Caki2 (cell line): ENCODE results near the gene LYST. TPM values are rescaled to one million over a fixed set of nuclear protein-coding genes. Genes with fewer than 3 reads are reported as not detected.
"Not testable (repeated sequence)": the region's sequence is repeated elsewhere in the genome, so short reads cannot be mapped to it uniquely, and the experiment has no call there.

Source experiments
- DNase-seq: peaks from one replicate; pipeline ENCODE4 v3.0.0-alpha.2; 2015; ENCODE audit warnings: low read depth
- in situ Hi-C: cut with HindIII; loops from 2 replicates; pipeline ENCODE4 v1.10.0; 2016; ENCODE audit warnings: low sequenced_read_pairs, low pct_unique_long_range_greater_than_20kb, mixed read lengths
- total RNA-seq: library from RNA; depleted of rRNA; stranded (reverse); fragments of >200 nt; shearing (Covaris generic); gene quantifications from 2 replicates; pipeline ENCODE4 v1.2.3, GENCODE V29; 2014; ENCODE audit warnings: low replicate concordance

LYST gene
- total RNA-seq, 1 experiment from 2014 or later, result 11.7 TPM

DNA sequence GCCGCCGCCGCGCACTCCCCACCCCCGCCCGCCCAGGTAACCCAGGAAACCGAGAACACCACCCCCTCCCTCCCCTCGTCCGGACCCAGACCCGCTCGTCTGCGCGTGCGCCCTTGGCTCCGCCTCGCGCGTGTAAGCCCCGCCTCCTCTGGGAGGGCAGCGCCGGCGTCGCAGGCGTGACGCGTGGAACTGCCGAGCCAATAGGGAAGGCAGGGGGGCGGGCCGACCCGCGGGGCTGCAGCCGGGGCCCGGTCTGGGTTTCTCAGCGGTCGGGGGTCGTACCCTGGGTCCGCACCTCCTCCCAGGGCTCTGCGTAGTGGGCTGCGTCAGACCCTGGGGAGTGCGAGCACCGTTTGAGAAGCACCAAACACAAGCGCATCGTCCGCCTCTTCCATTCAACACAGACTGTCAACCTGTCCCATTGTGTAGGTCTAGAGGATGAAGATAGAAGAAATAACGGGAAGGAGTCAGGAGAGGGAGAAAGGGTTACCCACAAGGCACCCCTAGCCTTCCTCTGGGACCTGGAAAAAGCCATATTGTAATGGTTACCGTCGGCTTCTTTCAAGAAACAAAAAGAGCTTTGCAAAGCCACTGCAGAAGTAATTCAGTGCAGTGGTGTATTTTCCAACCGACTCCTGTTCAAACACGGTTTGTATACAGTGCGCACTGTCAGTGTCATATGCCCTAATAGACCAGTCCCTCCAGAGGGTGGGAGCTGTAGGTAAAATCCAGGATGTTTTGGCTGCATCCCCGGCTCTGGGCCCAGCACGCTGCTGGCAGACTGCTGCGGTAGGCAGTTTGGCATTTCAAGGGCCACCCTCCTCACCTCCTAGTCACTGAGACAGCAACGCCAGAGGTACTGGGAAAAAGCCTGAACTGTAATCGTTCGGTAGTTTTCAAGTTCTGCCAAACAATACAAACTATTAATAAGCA, 473 bp upstream of the LYST start:
- in situ Hi-C loops, result no loop called here
- peak; percentile 94 for DNase-seq

DNA sequence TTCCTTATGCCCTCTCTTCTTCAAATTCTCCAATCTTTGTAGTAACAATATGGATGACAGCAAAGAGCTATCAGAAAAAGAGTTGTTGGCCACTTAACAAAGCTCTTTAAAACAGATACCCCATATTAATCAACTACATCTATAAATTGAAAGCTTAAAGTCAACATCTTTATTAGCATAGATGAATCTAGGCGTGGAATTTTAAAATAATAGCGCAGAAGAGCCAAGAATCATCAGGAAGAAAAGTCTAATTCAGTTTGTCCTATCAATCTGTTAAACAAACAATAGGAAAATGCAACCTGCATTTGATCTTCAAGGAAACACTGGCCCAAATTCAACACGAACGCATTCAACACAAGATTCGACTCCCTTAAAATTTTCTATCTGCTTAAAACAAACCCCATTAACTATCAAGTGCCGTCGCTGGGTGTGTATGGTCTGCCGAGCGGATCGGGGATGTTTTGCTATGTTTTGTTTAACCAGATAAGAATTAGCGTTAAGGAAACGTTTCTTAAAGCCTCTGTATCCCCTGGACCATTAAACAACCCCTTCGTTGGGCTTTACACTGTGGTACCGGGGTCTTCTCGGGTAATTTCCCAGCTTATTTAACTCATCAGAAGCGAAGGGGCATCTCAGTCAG, 1.0 kb downstream of the LYST start:
- DNase-seq, result no peak
- in situ Hi-C loops, result no loop called here

DNA sequence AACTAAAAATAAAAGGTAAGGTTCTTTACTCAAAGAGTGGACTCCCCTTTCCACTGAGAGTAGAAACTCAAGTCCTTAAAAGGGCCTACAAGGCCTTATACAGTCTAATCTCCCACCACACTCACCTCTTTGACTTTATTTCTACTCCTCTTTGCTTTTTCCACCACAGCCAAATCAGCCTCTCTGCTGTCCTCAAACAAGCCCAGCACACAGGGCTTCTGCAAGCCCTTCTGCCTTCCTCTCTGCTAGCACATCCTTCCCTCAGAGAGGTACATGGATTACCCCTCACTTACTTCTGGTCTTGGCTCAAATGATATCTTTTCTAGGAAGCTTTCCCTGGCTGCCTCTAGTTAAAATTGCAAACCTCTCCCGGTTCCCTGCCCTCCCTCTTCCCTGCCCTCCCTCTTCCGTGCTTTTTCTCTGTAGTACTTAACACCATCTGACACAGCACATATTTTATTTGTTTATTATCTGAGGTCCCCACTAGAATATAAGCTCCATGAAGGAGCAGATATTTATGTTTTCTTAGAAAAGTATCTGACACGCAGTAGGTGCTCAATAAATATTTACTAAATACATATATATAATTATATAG, 1.7 kb downstream of the LYST start:
- in situ Hi-C loops, result no loop called here
- DNase-seq, result peak; percentile 26

DNA sequence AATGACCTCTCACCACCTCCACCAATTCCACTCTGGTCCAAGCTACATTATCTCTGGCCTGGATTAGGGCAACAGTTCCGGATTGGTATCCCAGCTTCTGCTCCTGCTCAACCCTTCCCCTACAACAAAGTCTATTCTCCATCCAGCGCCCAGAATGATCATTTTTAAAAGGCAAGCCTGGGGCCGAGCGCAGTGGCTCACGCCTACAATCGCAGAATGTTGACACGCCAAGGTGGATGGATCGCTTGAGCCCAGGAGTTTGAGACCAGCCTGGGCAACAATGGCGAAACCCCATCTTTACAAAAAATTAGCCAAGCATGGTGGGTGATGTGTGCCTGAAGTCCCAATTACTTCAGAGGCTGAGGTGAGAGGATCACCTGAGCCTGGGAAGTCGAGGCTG, 2.2 kb downstream of the LYST start:
- in situ Hi-C loops, result no loop called here
- DNase-seq, result no peak

DNA sequence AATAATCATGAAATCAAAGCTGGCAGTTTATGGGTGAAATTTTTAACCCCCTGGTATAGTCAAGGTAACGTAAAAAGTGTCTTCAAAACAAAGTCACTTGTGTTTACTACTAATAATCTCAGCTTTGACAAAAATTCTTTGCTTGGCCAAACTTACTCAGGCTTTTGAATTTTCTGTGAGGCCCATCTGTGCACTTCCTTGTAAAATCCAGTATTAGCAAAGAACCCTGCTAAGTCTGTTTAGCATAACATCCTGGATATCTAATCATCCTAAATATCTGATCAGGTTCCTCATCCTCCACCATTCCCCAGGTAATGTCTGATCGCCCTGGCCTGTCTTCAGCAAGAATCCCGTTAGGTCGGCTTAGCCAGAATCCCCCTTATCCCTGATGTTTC, 3.0 kb downstream of the LYST start:
- in situ Hi-C loops, result no loop called here
- no peak for DNase-seq

DNA sequence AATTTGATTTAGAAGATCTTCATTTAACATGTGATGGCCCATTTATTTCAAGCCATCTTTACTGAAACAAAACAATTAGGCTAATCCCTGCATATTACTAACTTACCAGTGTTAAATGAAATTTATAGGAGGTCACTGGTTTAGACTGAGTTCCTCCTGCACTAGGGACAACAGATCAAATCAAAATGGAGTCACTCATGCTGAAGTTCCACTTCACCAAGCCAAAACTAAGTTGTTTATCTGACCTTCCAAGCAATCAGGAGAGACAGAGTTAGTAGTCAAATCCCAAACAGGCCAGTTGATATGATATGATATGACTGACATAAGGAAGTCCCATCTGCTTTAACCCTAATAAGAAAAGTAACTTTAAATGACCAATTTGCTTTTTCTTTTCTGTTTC, 4.8 kb downstream of the LYST start:
- in situ Hi-C loops, result no loop called here
- DNase-seq, result no peak

DNA sequence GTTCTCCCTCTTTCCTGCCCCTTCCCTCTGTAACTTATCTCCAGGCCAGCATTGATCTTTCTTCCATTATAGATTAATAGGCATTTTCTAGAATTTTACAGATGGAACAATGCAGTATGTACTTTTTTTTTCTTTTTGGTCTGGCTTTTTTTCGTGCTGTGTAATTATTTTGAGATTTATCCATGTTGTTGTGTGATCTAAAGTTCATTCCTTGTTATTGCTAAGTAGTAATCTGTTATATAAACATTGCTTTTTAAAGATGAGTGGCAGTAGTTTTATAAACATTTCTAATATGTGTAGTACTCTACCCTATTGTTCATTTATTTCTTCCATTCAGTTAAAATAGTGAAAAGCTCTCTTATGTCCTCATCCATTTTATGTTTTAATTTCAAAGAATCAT, 5.9 kb downstream of the LYST start:
- no peak for DNase-seq
- in situ Hi-C loops, result no loop called here

DNA sequence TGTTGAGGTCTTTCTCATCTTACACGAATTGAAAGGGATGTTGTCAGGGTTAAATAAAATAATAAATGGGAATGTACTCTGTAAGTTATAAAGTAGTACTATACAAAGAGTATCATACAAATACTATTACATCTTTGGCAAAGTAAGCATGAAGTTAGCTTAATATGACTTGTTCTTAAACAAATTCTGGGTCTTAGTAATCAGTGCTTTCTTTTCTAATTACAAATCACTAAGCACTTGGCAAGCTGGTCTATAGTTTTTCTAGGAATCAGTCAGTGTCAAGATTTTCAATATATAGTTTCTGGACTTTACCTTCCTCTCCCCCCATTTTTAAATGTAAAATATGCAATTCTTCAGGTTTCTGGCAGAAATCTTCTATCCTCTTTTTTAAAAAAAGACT, 6.9 kb downstream of the LYST start:
- in situ Hi-C loops, result no loop called here
- no peak for DNase-seq

DNA sequence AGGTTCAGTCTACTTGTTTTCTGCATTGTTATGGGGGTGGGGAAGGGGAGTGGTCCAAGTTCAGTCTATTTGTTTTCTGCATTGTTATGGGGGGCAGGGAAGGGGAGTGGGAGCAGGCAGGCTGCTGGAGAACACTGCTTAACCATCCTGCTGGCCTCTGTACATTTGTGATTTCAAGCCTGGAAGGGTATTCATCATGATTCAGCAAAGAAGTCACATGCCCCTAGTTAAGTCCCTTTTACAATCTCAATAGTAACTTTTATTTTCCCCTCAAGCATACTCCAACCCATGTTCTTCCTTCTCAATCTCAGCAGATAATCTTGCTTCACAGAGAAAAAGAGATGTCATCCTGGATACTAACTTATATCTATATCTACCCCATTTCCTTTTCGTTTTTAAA, 7.9 kb downstream of the LYST start:
- peak; percentile 56 for DNase-seq
- in situ Hi-C loops, result no loop called here

DNA sequence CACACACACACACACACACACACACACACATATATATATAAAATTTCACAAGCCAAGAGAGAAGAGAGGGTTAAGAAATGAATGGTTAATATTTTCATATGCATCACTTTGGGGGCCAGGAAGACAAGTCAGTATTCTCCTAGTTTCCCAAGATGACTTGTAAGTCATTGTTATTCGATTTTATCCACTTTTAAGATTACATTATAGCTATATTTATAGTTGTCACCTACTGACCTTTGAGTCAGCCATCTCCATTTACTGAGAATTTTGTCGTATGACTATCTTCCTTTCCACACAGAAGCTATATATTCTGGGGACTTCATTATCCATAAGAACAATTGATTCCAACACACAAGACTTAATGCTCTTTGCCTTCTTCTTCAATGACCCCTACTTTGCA, 8.9 kb downstream of the LYST start:
- DNase-seq, result no peak
- in situ Hi-C loops, result no loop called here

DNA sequence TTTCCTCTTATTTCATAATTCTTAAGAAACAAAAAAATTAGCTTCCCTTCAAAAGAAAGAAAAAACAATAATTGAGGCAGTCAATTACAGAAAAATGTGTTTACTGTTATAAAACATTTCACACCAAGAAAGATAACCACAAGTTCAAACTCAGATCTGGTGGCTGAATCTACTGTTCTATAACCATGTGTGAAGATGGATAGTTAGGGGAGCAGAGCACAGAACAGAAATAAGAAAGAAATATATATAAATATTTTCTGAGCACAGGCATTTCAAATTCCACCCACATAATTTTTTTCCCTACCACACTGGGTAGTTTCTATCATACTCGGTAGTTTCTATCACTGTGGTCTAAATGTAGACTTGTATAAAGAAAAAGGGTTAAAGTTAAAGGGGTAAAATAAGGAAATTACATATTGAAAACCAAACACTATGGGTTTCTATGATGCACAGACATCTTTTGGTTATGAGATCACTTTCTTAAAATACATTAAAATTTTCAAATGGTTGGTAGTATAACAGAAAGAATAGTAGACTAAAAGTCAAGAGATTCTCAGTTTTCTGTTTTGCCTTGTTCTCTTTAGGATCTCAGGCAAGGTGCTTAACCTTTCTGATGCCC, 10.8 kb downstream of the LYST start:
- no peak for DNase-seq
- in situ Hi-C loops, result no loop called here

DNA sequence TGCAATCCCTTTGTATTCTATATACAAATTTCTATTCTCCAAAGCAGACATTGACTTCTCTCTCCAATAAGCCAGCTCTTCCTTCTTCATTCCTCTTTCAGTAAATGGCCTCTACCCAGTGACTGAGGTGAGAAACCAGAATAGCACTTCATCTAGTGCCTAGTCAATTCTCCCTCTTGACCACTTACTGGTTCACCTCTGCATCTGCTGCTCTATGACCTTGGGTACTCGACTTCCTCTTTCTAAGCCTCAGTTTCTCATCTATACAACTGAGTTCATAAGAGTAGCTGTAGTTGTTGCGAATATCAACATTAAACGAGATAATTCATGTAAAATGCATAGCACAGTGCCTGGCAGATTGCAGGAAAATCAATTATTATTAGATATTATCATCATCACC, 12.4 kb downstream of the LYST start:
- no peak for DNase-seq
- in situ Hi-C loops, result no loop called here

DNA sequence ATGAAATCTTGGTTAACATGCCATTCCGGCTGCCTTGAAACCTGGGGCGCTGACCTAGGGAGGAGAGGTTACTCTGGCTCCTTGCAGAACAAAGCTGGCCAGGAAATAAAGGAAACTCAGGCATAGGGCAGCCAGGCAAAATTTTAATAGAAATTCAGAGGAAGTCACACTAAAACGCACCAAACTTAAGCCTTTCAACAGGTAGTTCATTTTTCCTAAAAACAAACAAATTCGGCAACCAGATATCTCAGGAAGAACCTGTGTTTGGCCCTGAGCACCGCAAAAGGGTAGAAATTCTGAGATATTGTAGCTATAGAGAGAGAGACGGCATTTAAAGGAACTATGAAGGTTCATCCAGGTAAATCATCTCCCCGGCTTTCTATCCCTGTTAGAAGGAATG, 13.1 kb downstream of the LYST start:
- no peak for DNase-seq
- in situ Hi-C loops, result no loop called here

DNA sequence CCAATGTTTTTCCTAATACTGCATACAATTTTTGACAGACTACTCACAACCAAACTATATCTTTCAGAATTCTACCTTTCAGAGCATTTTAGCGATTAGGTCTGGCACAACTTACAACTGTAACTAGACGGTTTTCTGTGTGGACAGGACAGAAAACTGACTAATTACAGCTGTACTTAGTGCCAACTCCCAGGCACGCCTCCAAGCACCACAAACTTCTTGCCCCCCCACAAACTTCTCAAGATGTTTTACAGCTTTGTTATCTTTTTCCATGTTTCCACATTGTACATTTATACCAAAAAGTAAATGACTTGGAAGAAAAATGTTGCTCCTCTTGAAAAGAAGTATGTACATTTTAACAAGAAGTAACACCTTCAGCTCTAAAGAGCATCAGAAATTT, 13.8 kb downstream of the LYST start:
- no peak for DNase-seq
- in situ Hi-C loops, result no loop called here

DNA sequence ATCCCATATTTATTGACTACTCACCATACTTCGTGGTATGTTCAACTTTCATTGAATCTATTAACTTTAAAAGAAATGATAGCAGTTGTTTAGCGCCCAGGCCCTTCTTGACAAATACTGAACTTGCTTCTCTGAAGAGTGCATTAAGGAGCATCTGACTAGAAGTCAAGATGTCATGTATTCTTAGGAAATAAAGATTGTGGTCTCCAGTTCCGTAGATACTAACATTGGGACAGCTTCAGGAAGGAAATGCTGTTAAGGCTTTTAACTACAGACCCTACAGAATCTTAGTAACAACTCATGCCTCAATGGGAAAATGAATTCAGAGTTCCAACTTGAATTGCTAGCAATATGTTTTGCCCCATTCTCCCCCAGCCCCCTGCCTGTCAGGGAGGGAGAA, 14.8 kb downstream of the LYST start:
- in situ Hi-C loops, result no loop called here
- DNase-seq, result no peak

DNA sequence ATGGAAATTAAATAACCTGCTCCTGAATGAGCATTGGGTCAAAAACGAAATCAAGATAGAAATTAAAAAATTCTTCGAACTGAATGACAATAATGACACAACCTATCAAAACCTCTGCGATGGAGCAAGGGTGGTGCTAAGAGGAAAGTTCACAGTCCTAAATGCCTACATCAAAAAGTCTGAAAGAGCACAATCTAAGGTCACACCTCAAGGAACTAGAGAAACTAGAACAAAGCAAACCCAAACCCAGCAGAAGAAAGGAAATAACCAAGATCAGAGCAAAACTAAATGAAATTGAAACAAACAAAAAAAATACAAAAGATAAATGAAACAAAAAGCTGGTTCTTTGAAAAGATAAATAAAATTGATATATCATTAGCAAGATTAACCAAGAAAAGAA, 18.5 kb downstream of the LYST start:
- in situ Hi-C loops, DNase-seq: not testable (repeated sequence)

DNA sequence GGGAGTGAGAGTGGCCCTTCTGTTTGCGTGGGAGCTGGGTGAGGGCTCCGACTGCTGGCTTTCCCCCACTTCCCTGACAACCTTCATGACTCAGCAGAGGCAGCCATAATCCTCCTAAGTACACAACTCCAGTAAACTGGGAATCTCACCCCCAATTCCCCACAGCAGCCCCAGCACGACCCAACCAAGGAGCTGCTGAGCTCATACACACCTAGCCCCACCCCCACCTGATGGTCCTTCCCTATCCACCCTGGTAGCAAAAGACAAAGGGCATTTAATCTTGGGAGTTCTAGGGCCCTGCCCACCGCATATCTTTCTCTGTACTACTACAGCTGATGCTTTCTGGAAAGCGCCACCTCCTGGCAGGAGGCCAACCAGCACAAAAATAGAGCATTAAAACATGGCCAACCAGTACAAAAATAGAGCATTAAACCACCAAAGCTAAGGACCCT, 21.0 kb downstream of the LYST start:
- DNase-seq, in situ Hi-C loops: not testable (repeated sequence)

DNA sequence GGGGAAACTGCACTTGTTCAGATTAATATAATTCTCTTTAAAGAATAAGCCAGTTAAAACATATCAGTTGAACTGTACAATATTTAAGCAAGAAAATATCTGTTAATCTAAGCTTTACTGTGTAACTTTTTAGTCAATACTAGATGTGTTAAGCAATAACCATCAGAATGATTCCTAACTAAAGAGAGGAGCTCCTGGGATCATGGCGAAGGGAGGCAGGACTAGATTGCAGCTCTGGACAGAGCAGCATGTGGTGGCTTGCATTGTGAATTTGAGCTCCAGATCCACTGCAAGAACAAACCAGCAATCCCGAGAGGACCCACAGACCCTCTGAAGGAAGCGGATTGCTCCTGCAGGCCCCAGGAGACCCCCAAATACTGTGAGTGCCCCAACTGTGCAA, 21.9 kb downstream of the LYST start:
- DNase-seq, result no peak
- in situ Hi-C loops, result no loop called here

DNA sequence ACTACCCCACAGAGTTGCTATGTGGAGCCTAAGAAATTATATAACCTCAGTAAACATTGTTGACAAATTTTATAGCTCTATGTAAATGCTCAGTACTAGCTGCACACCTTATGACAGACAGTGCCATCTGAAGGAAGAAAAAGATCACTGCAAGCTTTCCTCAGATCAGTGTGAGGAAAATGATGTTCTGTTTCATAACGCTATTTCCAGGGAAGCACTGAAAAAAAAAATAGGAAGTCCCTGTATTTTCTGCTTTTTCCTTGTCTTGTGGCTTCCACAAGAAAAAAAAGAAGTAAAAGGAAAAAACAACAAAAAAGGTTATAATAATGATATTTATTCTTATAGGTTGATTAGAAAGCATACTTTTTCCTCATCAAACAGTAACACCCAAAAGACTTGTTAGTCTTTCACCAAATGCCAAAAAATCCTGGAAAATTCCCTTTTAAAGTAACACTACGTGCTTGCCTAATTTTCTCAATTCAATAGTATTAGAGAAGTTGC, 23.2 kb downstream of the LYST start:
- in situ Hi-C loops, result no loop called here
- no peak for DNase-seq
